ENCODE data around the gene ZNF549.

The ZNF549 gene

DNA sequence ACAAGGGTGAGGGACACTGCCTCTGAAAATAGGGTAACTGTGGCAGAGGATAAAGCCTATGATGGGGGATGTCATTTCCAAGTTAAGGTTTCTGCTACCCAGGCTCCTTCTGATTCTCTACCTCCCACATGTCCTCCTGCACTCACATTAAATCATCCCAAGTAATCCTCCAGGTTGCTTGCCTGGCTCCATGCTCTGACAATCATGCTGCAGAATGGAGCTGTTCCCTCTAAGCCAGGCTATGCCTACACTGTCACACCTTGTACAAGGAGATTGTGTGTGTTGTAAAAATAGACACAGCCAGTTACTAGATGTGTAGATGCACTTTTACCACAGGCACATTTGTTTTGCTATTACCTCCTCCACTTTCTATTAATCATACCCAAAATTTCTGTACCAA is 43.6 kb downstream of the ZNF549 start:
- no peak for DNase-seq

DNA sequence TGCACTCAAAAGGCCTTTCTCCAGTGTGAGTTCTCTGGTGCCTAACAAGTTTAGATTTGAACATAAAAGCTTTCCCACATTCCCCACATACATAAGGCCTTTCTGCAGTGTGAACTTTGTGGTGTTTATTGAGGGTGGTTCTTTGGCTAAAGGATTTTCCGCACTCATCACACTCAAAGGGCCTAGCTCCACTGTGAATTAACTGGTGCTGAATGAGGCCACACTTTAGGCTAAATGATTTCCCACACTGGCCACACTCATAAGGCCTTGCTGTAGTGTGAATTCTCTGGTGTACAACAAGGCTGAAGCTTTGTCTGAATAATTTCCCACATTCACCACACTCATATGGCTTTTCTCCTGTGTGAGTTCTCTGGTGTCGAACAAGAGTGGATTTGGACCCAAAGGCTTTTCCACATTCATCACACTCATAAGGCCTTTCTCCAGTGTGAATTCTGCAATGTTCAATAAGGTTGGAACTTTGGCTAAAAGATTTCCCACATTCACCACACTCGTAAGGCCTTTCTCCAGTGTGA is 45.3 kb downstream of the ZNF549 start:
- no peak for DNase-seq

GRCh38 chr19:57576661-57577060 is 49.5 kb downstream of the ZNF549 start:
- DNase-seq, result no peak

- DNase-seq, result peak; percentile 95
Measured at GRCh38 chr19:57578487-57579205, 51.5 kb downstream of the ZNF549 start, which contains the start of gene ZNF416. TSS of gene ZNF416 (minus strand) at chr19:57578911. CDS start at chr19:57578704, 207 bp downstream.

DNA sequence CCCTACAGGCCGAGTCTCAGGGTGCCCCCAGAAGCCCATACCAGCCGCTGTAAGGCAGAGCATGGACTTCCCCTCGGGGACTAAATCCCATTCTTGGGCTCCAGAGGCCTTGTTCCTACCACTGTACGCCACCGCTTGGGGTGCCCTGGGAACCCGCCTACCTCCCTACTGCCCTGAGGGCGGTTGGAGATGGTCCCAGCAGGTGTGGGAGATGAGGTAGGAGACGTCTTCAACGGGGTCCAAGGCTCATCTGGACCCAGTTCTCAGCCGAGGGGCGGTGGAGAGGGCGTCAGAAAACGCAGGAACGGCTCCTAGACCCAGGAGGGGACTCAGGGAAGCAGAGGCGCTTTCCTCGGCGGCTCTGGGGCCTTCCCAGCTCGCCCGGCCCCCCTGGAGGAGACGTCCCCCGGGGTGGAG is 56.0 kb downstream of the ZNF549 start:
- DNase-seq, result no peak

- DNase-seq, result peak; percentile 89
Measured at GRCh38 chr19:57583521-57584416, 56.6 kb downstream of the ZNF549 start, which contains the start of gene ZIK1. TSS of gene ZIK1 (plus strand) at chr19:57584145. CDS start at chr19:57584357, 212 bp downstream.

DNA sequence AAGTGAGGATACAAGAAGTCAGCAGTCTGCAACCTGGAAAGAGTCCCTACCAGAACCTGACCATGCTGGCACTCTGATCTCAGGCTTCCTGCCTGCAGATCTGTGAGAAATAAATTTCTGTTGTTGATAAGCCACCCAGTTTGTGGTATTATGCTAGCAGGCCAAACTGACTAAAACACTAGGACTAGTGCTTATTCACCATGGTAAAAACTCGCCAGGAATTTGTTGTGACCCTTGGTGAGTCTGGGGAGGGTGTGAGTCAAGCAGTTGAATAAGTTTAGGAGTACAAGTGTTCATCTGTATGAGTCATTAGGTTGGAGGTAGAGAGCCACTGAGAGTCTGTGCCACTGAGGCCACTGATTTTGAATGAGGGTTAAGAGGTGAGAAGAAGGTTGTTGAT is 60.4 kb downstream of the ZNF549 start:
- DNase-seq, result no peak

GRCh38 chr19:57599377-57599760 is 72.2 kb downstream of the ZNF549 start:
- DNase-seq, result no peak

DNA sequence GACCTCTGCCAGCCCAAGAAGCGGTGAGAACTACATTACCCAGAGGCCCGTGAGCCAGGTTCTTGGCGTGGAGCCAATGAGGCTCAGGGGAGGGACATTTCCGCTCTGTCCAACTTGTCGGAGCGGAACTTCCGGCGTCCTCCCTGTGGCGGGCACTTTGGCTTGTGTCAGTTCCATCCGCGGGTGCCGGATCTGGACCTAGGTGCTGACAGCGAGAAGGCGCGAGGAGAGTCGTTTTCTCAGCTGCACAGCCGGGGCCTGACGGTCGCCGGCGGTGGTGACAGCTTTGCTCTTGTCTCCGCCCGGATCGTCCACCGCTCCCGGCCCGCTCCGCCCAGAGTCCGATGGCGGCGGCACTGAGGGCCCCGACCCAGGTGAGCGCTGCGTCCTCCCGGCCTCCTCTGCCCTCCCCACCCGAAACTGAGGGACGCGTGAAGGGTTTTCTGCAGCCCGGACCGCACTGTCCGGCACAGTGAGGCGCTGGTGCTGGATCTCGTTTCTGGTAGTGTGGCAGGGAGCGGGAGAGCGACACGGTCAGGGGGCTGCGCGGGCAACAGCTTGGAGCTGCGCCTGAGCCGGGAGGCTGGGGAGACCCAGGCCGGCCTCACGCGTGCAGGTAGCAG is 72.7 kb downstream of the ZNF549 start, which contains the start of gene ZNF530:
TSS of gene ZNF530 (plus strand) at position 125 of the 623 bp plus-strand sequence. CDS start 4,461 bp downstream, outside the sequence.
- DNase-seq, result peak; percentile 92

DNA sequence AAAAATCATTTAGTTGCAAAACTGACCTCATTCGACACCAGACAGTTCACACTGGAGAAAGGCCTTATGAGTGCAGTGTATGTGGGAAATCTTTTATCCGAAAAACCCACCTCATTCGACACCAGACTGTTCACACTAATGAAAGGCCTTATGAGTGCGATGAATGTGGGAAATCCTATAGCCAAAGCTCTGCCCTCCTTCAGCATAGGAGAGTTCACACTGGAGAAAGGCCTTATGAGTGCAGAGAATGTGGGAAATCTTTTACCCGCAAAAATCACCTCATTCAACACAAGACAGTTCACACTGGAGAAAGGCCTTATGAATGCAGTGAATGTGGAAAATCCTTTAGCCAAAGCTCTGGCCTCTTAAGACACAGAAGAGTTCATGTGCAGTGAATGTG is 79.8 kb downstream of the ZNF549 start:
- DNase-seq, result no peak

All from CD4-positive, alpha-beta T cell treated with Interleukin-17A for 4 hours (primary cell).